Measurements from ENCODE around the gene C10orf143. TPM values are rescaled to one million over a fixed set of nuclear protein-coding genes. Genes with fewer than 3 reads are reported as not detected.

C10orf143 gene
- polyA plus RNA-seq, 2 of the 4 experiments (the other 2 are of a cell fraction) = 1.2 to 1.6 TPM

GRCh38 chr10:130017631-130018022 is 93.0 kb downstream of the C10orf143 start:
- POLR2A ChIA-PET = no interaction called here
- no peak for ATAC-seq
- no peak for DNase-seq (ENCODE audit: low read depth in 1 of 2, low spot score in 1 of 2)
- Histone ChIP-seq H3K9me3 (no peaks in the 10 kb centered on the region), H3K4me2 (no peak overlapping the region), H3K27ac (no peak overlapping the region), H3K4me1 (no peaks in the 10 kb centered on the region), H3K4me3 (no peak overlapping the region)
- CTCF ChIA-PET = no interaction called here
- TF ChIP-seq FOXS1 (CRISPR knock-in tag; IDR thresholded peaks at IDR 0.05) (no peak), E2F6 (IDR thresholded peaks at IDR 0.05; ENCODE audit: borderline replicate concordance, low read depth) (no peak), MAX (IDR thresholded peaks at IDR 0.05) (no peak), NFE2L2 (conservative IDR thresholded peaks at IDR 0.05; ENCODE audit: low read length) (no peak), SMC3 (IDR thresholded peaks at IDR 0.05) (no peak), REST (IDR thresholded peaks at IDR 0.05) (no peak), BCL3 (IDR thresholded peaks at IDR 0.05) (no peak), PBX3 (IDR thresholded peaks at IDR 0.05) (no peak), NPAS2 (CRISPR knock-in tag; IDR thresholded peaks at IDR 0.05; ENCODE audit: borderline replicate concordance) (no peak), HOXB13 (CRISPR knock-in tag; IDR thresholded peaks at IDR 0.05; ENCODE audit: low read depth) (no peak), POLR2AphosphoS2 (conservative IDR thresholded peaks at IDR 0.05; ENCODE audit: low read length) (no peak), CTCF (IDR thresholded peaks at IDR 0.05) (no peak)
- WGBS (ENCODE audit: missing lambda C conversion rate) = 31% methylated on average over 11 of the region's 13 CpGs
- FAIRE-seq = no peak

GRCh38 chr10:130016993-130017630 is 93.5 kb downstream of the C10orf143 start:
- Histone ChIP-seq H3K4me3 (no peak overlapping the region), H3K9me3 (no peaks in the 10 kb centered on the region), H3K4me1 (no peaks in the 10 kb centered on the region), H3K27ac (no peak overlapping the region), H3K4me2 (no peak overlapping the region)
- CTCF ChIA-PET = no interaction called here
- DNase-seq (ENCODE audit: low read depth in 1 of 2, low spot score in 1 of 2) (no peak), FAIRE-seq (no peak), ATAC-seq (no peak)
- 63% methylated on average over 19 of the region's 19 CpGs for WGBS (ENCODE audit: missing lambda C conversion rate)
- POLR2A ChIA-PET = no interaction called here
- TF ChIP-seq FOSB (CRISPR knock-in tag; IDR thresholded peaks at IDR 0.05) (no peak), RFX5 (IDR thresholded peaks at IDR 0.05) (no peak), MYC (IDR thresholded peaks at IDR 0.05; ENCODE audit: borderline replicate concordance, low read length) (no peak), MAFK (IDR thresholded peaks at IDR 0.05; ENCODE audit: partially characterized antibody) (no peak), TFCP2L1 (CRISPR knock-in tag; IDR thresholded peaks at IDR 0.05) (no peak), ZSCAN20 (CRISPR knock-in tag; IDR thresholded peaks at IDR 0.05) (no peak), NFE2L2 (conservative IDR thresholded peaks at IDR 0.05; ENCODE audit: low read length) (no peak), HOXB5 (CRISPR knock-in tag; IDR thresholded peaks at IDR 0.05) (no peak), E2F6 (IDR thresholded peaks at IDR 0.05; ENCODE audit: borderline replicate concordance, low read depth) (no peak), EHF (CRISPR knock-in tag; IDR thresholded peaks at IDR 0.05) (no peak), CHD4 (IDR thresholded peaks at IDR 0.05; ENCODE audit: borderline replicate concordance) (no peak), ZNF302 (CRISPR knock-in tag; IDR thresholded peaks at IDR 0.05) (no peak), RARB (CRISPR knock-in tag; IDR thresholded peaks at IDR 0.05) (no peak), JUNB (IDR thresholded peaks at IDR 0.05) (no peak), ESRRA (IDR thresholded peaks at IDR 0.05; ENCODE audit: borderline replicate concordance, low read length) (no peak), MAZ (IDR thresholded peaks at IDR 0.05; ENCODE audit: borderline replicate concordance, low read depth, low read length) (no peak), HES2 (IDR thresholded peaks at IDR 0.05) (no peak)
